A549 treated with DMSO at 1 μM for 4 hours (cell line): Measurements from ENCODE around the gene WDR55. TPM values are rescaled to one million over a fixed set of nuclear protein-coding genes. Genes with fewer than 3 reads are reported as not detected.

Experiments used
- total RNA-seq: library from RNA; stranded (reverse); fragments of 200-300 nt; extraction: Qiagen RNA extraction; gene quantifications from 5 replicates; pipeline ENCODE4 v1.2.3, GENCODE V29; 2022; ENCODE audit warnings: low read depth

WDR55 gene
- total RNA-seq = 29.5 to 32.7 TPM (median 31.6 TPM) in 5 replicates

DNA sequence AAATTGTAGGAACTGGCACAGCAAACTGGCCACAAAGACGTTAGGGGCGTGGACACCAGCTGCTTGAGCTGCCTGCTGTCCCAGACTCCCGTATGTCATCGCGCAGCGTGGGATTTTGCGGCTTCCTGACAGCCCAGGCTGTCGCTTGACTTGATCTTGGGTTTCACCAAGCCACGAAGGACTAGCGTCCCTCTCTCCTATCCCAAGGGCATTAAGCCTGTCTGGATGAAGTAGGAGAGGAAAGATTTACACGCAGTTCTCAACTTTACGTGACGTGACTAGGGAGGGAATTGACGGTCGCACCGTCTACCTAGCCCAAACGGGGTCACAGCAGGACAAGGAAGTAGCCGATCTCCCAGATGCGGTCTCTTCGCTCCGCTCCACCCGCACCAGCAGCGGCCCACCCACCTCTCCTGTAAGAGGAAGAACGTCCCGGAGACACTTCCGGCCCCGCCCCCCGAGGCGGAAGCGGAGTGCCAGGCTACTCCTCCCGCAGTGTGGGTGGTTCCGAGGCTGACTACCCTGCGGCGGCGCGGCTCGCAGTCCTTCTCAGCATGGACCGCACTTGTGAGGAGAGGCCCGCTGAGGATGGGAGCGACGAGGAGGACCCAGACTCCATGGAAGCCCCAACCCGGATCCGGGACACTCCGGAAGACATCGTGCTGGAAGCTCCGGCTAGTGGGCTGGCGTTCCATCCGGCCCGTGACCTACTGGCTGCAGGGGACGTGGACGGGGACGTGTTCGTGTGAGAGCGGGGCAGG lies at the start of gene WDR55:
Gene WDR55 (plus strand): TSS at position 546 of the 761 bp plus-strand sequence. CDS start 9 bp downstream, at position 555.

DNA sequence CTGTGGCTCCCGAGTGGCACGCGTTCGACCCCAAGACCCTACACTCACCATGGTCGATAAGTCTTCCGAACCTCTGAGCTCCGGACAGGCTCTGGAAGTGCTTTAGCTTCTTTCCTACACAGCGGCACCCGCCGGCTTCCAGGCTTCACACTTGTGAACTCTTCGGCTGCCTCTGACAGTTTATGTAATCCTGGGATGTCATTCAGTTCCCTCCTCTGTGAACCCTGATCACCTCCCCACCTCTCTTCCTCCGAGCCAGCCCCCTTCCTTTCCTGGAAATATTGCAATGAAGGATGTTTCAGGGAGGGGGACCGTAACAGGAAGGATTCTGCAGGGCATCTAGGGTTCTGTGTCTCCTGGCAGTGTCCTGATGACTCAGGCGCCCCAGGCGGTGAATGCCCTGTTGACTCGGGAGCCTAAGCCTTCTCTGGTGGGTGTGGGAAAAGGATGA lies 31.7 kb upstream of the WDR55 start, which contains the start of gene CD14:
Gene CD14 (minus strand): TSS at position 155 of the 451 bp plus-strand sequence. CDS start 104 bp downstream, at position 51.

GRCh38 chr5:140639148-140639981 lies 25.3 kb upstream of the WDR55 start, which contains the start of gene TMCO6:
Gene TMCO6 (plus strand): TSS chr5:140639451. CDS start chr5:140639528, 77 bp downstream.

DNA sequence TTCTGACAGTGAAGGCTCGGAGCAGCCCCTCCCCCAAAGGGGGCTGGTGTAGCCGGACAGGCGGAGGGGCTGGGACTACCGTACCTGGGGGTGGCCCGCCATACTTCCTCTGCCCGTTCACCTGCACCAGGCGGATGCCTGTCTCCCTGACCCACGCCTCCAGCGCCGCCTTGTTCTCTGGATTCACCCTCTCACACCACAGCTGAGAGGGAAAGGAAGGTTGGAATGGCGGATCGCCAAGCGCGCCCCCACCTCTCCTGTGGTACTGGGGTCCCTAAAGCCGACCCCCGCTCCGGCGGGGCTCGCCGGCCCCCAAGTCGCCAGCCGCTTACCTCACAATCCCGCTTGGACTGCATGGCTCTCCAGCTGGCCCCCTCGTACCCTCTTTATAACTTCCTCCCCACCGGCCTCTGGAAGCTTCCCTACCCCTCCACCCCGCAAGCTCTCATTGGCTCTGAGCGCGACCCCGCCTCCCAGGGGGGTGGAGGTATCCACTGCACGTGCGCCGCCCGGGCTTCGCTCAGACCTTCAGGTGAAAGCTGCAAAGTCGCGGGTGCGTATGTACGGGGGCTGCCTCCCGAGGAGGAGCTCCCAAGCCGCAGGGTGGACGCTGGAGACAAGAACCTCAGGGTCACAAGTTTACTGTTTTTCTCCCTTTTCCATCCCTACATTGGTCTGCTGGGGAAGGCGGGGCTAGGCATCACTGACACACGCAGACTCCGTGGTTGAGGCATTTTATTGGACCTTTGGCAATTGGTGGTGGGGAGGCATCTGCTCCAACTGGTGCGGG lies 8.7 kb downstream of the WDR55 start, which contains the start of gene DND1:
Gene DND1 (minus strand): TSS at position 390 of the 790 bp plus-strand sequence. CDS start 34 bp downstream, at position 356.

GRCh38 chr5:140690941-140691924 lies 26.5 kb downstream of the WDR55 start, which contains the start of the genes HARS1 and HARS2:
Gene HARS1 (minus strand): TSS chr5:140691370. CDS start chr5:140691304, 66 bp downstream.
Gene HARS2 (plus strand): TSS chr5:140691455. CDS start chr5:140691649, 194 bp downstream.

DNA sequence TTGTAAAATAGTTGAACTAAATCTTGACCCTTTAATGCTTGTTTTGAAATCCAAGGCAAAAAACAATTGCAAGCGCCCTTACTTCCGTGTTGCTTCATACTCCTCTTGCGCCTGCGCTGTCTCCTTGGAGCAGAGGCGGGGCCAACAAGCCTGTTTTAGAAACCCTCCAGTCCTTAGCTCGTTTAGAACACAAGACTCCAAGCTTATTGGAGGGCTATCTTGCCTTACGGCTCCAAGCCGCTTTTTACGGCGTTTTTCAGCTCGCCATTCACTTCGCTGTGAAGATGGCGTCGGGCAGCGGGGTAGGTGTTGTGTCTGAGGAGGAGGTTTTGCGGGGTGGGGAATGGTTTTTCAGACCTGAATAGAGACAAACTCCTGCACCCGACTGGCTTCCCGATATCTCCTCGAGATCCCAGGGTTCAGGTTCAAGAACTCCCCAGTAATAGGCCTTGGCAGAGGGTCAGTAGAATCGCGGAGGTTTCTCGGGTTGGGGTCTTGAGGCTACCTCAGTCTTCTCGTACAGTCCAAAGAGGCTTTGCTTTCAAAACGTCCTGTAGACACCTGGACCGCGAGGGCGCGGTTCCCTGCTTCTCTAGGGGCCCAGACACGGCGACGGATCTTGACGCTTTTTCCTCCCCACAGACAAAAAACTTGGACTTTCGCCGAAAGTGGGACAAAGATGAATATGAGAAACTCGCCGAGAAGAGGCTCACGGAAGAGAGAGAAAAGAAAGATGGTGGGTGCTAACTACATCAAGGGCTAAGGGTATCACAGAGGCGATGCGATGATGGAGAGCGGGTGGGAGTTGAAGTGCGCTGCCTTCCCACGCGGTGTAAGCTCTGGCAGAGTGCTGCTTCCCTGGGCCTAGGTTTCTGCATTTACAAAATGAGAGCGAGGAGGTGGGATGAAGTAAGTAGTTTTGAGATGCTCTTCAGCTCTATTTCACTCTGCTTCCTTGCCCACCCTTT lies 35.8 kb downstream of the WDR55 start, which contains the start of gene ZMAT2:
Gene ZMAT2 (plus strand): TSS at position 271 of the 968 bp plus-strand sequence. CDS start 14 bp downstream, at position 285.

Other genes starting within 250 kb of the WDR55 start
- 2.1 to 2.9 TPM (median 2.6 TPM) in 5 replicates for gene EIF4EBP3, start 117.2 kb upstream of the WDR55 start, total RNA-seq
- gene SRA1, start 107.4 kb upstream of the WDR55 start, total RNA-seq = 39.3 to 50.7 TPM (median 47.3 TPM) in 5 replicates
- 3.9 to 7.5 TPM (median 7.1 TPM) in 5 replicates for gene APBB3, start 100.3 kb upstream of the WDR55 start, total RNA-seq
- gene SLC35A4, start 100.1 kb upstream of the WDR55 start, total RNA-seq = 78.4 to 87.3 TPM (median 80.6 TPM) in 5 replicates
- gene CD14, start 31.7 kb upstream of the WDR55 start, total RNA-seq = 3.6 to 4.4 TPM (median 4.0 TPM) in 5 replicates
- gene TMCO6, start 25.5 kb upstream of the WDR55 start, total RNA-seq = 9.3 to 15.1 TPM (median 13.0 TPM) in 5 replicates
- gene NDUFA2, start 17.3 kb upstream of the WDR55 start, total RNA-seq = 107 to 124 TPM (median 115 TPM) in 5 replicates
- gene IK, start 17.1 kb upstream of the WDR55 start, total RNA-seq = 94.5 to 107 TPM (median 102 TPM) in 5 replicates
- 0.28 to 1.4 TPM (median 0.84 TPM) in 5 replicates for gene DND1, start 8.7 kb downstream of the WDR55 start, total RNA-seq
- gene HARS1, start 26.5 kb downstream of the WDR55 start, total RNA-seq = 76.9 to 85.2 TPM (median 79.9 TPM) in 5 replicates
- 36.5 to 41.0 TPM (median 39.5 TPM) in 5 replicates for gene HARS2, start 26.6 kb downstream of the WDR55 start, total RNA-seq
- 82.3 to 114 TPM (median 86.1 TPM) in 5 replicates for gene ZMAT2, start 35.5 kb downstream of the WDR55 start, total RNA-seq
- gene PCDHA1, start 121.2 kb downstream of the WDR55 start, total RNA-seq = 0.10 to 0.19 TPM (median 0.16 TPM) in 5 replicates
- 0.03 to 0.08 TPM (median 0.07 TPM) in 5 replicates for gene PCDHA2, start 129.9 kb downstream of the WDR55 start, total RNA-seq
- gene PCDHA3, start 136.2 kb downstream of the WDR55 start, total RNA-seq = 0.76 to 1.2 TPM (median 0.92 TPM) in 5 replicates
- 1.5 to 2.0 TPM (median 1.8 TPM) in 5 replicates for gene PCDHA4, start 142.2 kb downstream of the WDR55 start, total RNA-seq
- gene PCDHA5, start 156.7 kb downstream of the WDR55 start, total RNA-seq = 0.56 to 0.86 TPM (median 0.77 TPM) in 5 replicates
- 0.08 to 0.10 TPM (median 0.09 TPM) in 3 of 5 replicates, not detected in the others for gene PCDHA6, start 163.1 kb downstream of the WDR55 start, total RNA-seq
- 0.03 to 0.18 TPM (median 0.06 TPM) in 5 replicates for gene PCDHA7, start 169.4 kb downstream of the WDR55 start, total RNA-seq
- gene PCDHA8, start 176.3 kb downstream of the WDR55 start, total RNA-seq = 0.03 to 0.13 TPM (median 0.07 TPM) in 4 of 5 replicates, not detected in the other
- 0.01 TPM in 1 of 5 replicates, not detected in the others for gene PCDHA9, start 183.5 kb downstream of the WDR55 start, total RNA-seq
- gene PCDHA10, start 191.0 kb downstream of the WDR55 start, total RNA-seq = 0.01 to 0.06 TPM (median 0.01 TPM) in 4 of 5 replicates, not detected in the other
- gene PCDHA11, start 204.1 kb downstream of the WDR55 start, total RNA-seq = 0.07 to 0.17 TPM (median 0.10 TPM) in 4 of 5 replicates, not detected in the other
- 2.7 to 3.1 TPM (median 2.9 TPM) in 5 replicates for gene PCDHA12, start 210.4 kb downstream of the WDR55 start, total RNA-seq
- gene PCDHA13, start 217.2 kb downstream of the WDR55 start, total RNA-seq = 0.03 to 0.11 TPM (median 0.05 TPM) in 5 replicates